NK-92 treated with Interleukin-12 subunit alpha and Interleukin-12 subunit beta, amount 100 ng/mL, for 24 hours (cell line): ENCODE results near the gene PLN.

Experiments
- DNase-seq: peaks from one replicate; lab custom pipeline; 2025; lab: John Stamatoyannopoulos, UW

PLN gene

GRCh38 chr6:118579786-118580185 is 31.7 kb downstream of the PLN start:
- no peak for DNase-seq

DNA sequence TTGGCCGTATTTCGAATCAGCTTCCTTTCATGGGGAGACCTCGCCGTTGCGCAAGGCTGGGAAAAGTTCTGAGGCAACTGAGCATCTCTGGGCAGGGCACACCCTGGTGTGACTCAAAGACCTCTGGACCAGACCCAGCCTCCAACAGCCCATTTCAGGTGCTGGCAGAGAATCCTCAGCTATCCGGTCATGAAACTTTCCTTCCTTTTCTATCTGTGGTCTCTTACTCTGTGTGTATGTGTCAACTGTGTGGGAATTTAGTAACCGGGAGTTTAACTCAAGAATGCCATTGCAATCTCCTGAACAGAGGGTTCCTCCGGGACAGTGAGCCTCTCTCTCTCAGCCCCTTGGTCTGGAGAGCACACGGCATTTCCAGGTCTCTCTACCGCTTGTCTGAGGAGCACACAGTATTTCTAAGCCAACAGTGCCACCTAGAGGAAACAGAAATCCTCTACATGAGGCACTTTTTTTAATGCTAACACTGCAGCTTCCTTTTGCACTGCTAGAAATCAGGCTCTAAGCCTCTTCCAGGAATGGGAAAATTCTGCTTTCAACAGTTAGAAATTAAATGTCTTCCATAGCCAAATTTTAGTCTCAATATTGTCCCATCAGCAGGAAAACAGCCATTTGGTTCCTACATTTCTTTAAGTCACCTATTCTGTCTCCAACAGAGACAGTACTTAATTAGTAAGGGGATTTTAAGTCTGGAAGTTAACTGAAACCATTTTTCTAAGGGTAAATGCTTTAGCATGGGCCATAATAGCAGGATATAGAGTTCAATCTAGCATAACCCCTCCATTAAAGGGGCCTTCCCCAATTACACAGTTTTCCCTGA is 32.7 kb downstream of the PLN start:
- no peak for DNase-seq

DNA sequence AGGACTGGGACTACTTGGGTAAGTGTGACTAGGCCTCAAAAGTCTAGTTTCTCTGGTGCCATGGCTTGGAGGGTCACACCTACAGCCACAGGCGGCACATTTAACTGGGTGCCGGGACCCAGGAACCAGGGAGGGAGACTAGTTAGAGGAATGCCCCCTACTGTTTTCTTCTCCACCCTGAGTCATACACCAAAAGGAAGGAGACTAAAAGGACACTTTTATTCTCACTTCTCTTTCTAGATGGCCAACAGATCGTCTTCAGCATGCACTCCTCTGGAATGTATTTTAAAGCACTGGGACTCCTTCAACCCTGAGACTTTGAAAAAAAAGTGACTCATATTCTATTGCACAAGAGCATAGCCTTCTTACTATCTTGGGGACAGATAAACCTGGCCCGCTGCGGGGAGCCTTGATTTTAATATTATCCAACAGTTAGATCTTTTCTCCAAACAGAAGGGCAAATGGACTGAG is 33.4 kb downstream of the PLN start:
- no peak for DNase-seq

- no peak for DNase-seq
Observed at GRCh38 chr6:118584911-118585310, 36.8 kb downstream of the PLN start.

DNA sequence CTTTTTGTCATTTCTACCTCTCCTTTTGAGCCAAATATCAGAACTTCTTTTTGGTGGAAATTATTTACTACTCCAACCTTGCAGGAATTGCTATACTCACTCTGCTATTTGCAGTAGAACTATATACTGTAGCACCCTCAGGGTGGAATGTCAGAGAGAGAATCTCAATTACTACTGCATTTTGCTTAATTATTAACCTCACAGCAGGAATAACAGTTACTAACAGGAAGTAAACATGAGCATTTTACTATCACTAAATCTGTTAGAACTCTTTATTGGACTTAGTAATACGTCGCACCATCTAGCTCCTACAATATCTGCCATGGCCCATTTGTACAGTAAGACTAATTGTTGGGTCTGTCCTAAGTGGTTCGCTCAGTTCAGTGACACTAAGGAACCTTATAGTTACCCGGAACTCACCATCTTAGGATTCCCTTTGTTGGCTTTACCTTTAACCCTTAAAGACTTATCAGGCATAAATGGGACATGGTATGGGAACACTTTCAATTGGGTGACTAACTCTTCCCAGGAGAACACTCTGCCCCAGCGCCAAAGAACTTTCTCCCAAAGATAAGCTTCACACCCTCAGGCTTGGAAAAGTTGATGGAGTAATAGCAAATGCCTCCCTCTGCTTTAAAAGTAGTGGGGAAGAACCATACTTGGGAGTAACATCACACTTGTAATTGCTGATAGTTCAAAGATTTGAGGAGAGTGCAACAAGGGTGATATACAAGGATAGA is 38.8 kb downstream of the PLN start:
- no peak for DNase-seq

GRCh38 chr6:118588626-118589025 is 40.5 kb downstream of the PLN start:
- no peak for DNase-seq

DNA sequence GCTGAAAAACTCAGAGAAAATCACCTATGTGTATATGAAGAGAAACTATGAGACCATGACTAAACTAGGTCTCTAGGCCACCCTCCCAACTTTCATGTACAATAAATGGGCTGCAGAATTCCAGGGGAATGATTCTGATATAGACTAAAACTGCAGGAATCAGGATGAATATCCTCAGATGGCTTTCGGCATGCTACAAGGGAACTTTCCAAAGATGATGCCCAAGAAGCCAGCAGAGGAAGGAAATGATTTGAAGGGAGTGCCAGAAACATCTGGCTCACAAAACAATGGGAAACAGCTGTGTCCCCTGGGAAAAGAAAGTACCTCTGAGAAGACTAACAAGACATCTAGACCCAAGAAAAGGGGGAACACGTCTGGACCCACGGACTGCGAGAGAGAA is 41.1 kb downstream of the PLN start:
- no peak for DNase-seq

DNA sequence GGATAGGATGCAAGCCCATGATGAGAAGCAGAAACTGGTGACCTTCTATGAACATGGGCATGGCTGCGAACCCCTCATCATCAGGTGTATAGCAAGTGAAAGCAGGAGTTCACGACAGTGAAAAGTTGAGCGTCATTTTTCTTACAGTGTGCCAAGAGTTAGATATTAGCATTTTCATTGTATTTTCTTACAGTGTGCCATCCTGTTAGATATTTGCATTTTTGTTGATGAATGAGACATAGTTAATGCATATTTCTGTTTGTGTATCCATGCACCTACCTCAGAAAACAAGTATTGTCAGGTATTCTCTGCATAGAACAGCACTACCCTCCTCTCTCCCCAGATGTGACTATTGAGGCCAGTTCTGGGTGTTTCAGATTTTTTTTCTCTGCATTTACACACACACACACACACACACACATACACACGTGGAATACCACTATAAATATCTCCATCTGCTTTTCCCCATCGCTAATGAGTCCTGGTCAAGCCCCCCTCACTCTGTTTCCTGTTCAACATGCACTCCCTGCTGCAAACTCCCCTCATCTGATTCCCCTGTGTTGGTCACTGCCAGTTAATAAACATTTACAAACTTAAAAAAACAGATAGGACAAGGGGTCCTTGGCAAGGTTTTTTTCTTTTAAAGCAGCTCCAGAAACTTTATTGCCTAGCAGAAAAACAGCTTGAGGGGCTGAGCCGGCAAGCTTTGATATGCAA is 41.7 kb downstream of the PLN start:
- DNase-seq: no peak

- no peak for DNase-seq
Observed at GRCh38 chr6:118591897-118592296, 43.8 kb downstream of the PLN start.

- no peak for DNase-seq
Observed at GRCh38 chr6:118594877-118595276, 46.8 kb downstream of the PLN start.

- DNase-seq: no peak
Observed at GRCh38 chr6:118596774-118597320, 48.8 kb downstream of the PLN start.

DNA sequence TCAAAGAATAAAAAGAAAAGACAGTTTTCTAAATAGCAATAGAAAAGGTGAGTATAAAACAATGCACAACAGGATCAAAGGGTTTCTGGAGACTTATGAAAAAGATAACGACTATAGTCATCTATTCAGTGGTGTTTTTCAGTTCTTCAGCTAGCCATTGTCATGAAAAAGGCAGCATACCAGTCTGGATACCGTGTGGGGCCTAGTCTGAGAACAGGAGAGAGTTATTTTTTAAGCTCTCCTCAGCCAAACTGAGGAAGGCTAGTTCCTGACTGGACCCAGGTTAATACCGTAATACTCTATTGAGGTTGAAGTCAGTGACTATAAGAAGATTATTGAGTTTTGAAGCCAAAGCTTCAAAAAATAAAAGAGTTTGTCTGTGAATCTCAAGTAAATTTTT is 49.5 kb downstream of the PLN start:
- no peak for DNase-seq

- no peak for DNase-seq
Observed at GRCh38 chr6:118598324-118598723, 50.2 kb downstream of the PLN start.

DNA sequence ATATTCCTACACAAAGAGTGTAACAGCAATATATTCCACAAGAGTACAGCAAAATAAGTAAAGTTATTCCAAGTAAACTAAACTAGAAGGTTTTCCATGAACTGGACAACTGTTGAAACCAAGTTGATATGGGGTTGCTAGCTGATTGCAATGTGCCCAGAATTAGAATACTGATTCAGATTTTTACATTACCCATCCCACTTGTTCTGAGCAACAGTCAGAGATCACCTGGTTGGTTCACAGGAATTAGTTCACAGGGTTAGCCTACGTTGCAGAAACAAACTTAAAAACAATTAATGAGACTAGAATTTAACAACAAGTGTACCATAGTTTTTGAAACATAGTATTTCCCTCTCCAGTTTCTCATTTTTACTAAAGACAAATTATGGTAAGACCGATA is 54.2 kb downstream of the PLN start:
- no peak for DNase-seq

- no peak for DNase-seq
Observed at GRCh38 chr6:118603372-118603771, 55.3 kb downstream of the PLN start.

DNA sequence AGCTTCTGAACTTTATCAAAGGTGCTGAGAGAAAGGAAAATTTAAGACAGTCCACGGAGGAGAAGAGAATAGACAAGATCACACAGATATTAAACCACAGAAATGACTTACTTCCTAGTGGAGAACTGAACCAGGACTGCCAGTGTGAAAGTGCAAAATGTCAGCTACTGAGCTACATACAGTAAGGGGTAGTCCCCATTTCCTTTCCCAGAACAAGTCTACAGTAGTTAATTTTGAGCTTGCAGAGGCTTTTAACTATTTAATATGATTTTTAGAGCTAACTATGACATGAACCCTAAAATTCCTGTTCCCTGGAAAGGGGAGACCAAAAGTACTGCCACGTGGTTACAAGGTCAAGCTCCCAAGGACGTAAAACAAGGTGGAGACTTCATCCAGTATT is 58.2 kb downstream of the PLN start:
- no peak for DNase-seq

DNA sequence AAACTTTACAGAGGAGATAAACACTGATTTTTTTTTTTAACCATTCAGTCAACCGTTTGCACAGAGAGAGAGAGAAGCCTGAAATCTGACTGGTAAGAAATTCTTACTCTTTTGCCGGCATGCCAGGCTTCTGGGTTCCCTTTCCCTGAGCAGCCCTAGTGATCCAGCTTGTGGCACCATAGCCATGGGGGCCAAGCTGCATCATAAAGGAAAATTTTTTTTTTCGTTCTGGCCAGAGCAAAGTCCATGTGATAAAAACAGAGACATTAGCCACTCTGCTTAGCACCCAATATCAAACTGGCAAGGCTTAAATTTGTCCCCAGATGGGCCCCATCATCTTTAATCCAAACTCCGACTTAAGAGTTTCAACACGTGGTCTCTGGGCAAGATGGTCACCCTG is 58.8 kb downstream of the PLN start:
- no peak for DNase-seq
